Liver (tissue), 3 donors: ENCODE measurements around the gene CLPX.

Experiments
- FOXA1 ChIP-seq: IDR thresholded peaks from 2 replicates; pipeline ENCODE4 v1.6.1; 2016; ENCODE audit warnings: antibody characterized with exemption
- GABPA ChIP-seq, 2 donors: IDR thresholded peaks in 1 of 2; conservative IDR thresholded peaks in 1 of 2; 2 replicates each; pipeline ENCODE4 v1.6.1; 2016; ENCODE audit warnings: antibody characterized with exemption in 2 of 2, mild to moderate bottlenecking in 1 of 2, moderate library complexity in 1 of 2
- HNF4G ChIP-seq: IDR thresholded peaks from 2 replicates; pipeline ENCODE4 v1.6.1; 2016; ENCODE audit warnings: antibody characterized with exemption
- JUND ChIP-seq, 2 donors: IDR thresholded peaks; 2 replicates each; pipeline ENCODE4 v1.6.1; 2016; ENCODE audit warnings: antibody characterized with exemption in 2 of 2
- RAD21 ChIP-seq, 2 donors: IDR thresholded peaks; 2 replicates each; pipeline ENCODE4 v1.6.1; 2016; ENCODE audit warnings: antibody characterized with exemption in 2 of 2, mild to moderate bottlenecking in 2 of 2
- RXRA ChIP-seq, 2 donors: IDR thresholded peaks; 2 replicates each; pipeline ENCODE4 v1.6.1; 2017 to 2018; ENCODE audit warnings: antibody characterized with exemption in 2 of 2, mild to moderate bottlenecking in 1 of 2
- TAF1 ChIP-seq: conservative IDR thresholded peaks from 2 replicates; pipeline ENCODE4 v1.6.1; 2016; ENCODE audit warnings: antibody characterized with exemption, mild to moderate bottlenecking
- YY1 ChIP-seq: IDR thresholded peaks from 2 replicates; pipeline ENCODE4 v1.6.1; 2016; ENCODE audit warnings: antibody characterized with exemption, mild to moderate bottlenecking
- TF ChIP-seq, protein P1 (sequence below): fragments of 150-350 bp; IDR thresholded peaks from 2 replicates; pipeline ENCODE4 v1.5.1; 2017; ENCODE audit warnings: improper control_type of control experiment, low read depth, low read length; ENCODE audit not compliant: missing input control
- TF ChIP-seq, protein P2 (sequence below): IDR thresholded peaks from 2 replicates; pipeline ENCODE4 v1.6.1; 2016; ENCODE audit warnings: antibody characterized with exemption, mild to moderate bottlenecking
- TF ChIP-seq, protein P3 (sequence below): IDR thresholded peaks from 2 replicates; pipeline ENCODE4 v1.6.1; 2016; ENCODE audit warnings: antibody characterized with exemption
- donor health status: healthy.
- donor health status: healthy.

DNA sequence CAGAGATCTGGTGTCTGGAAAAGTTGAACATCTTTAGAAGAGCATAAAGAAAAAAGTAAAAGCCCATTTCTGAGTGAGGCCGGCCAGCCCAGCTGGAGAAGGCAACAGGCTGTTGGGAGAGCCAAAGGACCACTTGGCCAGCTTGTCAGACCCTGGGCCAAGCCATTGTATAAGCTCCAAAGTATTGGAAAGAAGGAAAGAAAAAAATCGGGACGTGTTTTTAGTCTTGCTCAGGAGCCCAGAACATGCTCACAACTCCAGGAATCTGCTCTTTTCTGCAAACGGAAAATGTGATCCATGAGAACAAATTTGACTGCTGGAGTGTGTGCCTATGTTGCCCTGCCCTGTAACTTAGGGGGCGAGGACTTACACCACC lies 10.4 kb upstream of the CLPX start:
- TF ChIP-seq, protein P1, sequence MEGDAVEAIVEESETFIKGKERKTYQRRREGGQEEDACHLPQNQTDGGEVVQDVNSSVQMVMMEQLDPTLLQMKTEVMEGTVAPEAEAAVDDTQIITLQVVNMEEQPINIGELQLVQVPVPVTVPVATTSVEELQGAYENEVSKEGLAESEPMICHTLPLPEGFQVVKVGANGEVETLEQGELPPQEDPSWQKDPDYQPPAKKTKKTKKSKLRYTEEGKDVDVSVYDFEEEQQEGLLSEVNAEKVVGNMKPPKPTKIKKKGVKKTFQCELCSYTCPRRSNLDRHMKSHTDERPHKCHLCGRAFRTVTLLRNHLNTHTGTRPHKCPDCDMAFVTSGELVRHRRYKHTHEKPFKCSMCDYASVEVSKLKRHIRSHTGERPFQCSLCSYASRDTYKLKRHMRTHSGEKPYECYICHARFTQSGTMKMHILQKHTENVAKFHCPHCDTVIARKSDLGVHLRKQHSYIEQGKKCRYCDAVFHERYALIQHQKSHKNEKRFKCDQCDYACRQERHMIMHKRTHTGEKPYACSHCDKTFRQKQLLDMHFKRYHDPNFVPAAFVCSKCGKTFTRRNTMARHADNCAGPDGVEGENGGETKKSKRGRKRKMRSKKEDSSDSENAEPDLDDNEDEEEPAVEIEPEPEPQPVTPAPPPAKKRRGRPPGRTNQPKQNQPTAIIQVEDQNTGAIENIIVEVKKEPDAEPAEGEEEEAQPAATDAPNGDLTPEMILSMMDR, result no peak
- TF ChIP-seq FOXA1 (no peak), JUND (IDR thresholded peaks at IDR 0.05) (no peak), RXRA (IDR thresholded peaks at IDR 0.05) (no peak), GABPA (IDR thresholded peaks at IDR 0.05 in 1 of 2, conservative IDR thresholded peaks at IDR 0.05 in 1 of 2) (no peak), YY1 (no peak), RAD21 (IDR thresholded peaks at IDR 0.05) (no peak), TAF1 (no peak), HNF4G (no peak)
- TF ChIP-seq, protein P2, sequence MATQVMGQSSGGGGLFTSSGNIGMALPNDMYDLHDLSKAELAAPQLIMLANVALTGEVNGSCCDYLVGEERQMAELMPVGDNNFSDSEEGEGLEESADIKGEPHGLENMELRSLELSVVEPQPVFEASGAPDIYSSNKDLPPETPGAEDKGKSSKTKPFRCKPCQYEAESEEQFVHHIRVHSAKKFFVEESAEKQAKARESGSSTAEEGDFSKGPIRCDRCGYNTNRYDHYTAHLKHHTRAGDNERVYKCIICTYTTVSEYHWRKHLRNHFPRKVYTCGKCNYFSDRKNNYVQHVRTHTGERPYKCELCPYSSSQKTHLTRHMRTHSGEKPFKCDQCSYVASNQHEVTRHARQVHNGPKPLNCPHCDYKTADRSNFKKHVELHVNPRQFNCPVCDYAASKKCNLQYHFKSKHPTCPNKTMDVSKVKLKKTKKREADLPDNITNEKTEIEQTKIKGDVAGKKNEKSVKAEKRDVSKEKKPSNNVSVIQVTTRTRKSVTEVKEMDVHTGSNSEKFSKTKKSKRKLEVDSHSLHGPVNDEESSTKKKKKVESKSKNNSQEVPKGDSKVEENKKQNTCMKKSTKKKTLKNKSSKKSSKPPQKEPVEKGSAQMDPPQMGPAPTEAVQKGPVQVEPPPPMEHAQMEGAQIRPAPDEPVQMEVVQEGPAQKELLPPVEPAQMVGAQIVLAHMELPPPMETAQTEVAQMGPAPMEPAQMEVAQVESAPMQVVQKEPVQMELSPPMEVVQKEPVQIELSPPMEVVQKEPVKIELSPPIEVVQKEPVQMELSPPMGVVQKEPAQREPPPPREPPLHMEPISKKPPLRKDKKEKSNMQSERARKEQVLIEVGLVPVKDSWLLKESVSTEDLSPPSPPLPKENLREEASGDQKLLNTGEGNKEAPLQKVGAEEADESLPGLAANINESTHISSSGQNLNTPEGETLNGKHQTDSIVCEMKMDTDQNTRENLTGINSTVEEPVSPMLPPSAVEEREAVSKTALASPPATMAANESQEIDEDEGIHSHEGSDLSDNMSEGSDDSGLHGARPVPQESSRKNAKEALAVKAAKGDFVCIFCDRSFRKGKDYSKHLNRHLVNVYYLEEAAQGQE, result no peak
- TF ChIP-seq, protein P3, sequence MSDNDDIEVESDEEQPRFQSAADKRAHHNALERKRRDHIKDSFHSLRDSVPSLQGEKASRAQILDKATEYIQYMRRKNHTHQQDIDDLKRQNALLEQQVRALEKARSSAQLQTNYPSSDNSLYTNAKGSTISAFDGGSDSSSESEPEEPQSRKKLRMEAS, result no peak
